Astrocyte (in vitro differentiated cells and primary cell): Measurements from ENCODE around the gene IGFBPL1. TPM values are rescaled to one million over a fixed set of nuclear protein-coding genes. Genes with fewer than 3 reads are reported as not detected.

Experiments
- DNase-seq: peaks from one replicate; pipeline ENCODE4 v3.0.0-alpha.2; 2010; ENCODE audit warnings: low read depth
- FAIRE-seq: peaks from 2 replicates; lab custom pipeline; 2011; peaks lifted over from hg19 to GRCh38; lab: Jason Lieb, UNC
- H2AFZ ChIP-seq: 2 replicates; pipeline ENCODE4 v1.6.0; 2012; ENCODE audit warnings: low read depth, low read length, inconsistent platforms
- H3K27ac ChIP-seq: 2 replicates; pipeline ENCODE4 v1.5.1; 2011; ENCODE audit warnings: low read depth, low read length, inconsistent platforms
- H3K27me3 ChIP-seq: 2 replicates; pipeline ENCODE4 v1.6.0; 2011; ENCODE audit warnings: low read length, inconsistent platforms; ENCODE audit not compliant: insufficient read depth
- H3K36me3 ChIP-seq: 2 replicates; pipeline ENCODE4 v1.5.1; 2011; ENCODE audit warnings: low read length, inconsistent platforms; ENCODE audit not compliant: insufficient read depth
- H3K4me1 ChIP-seq: 2 replicates; pipeline ENCODE4 v1.5.1; 2011; ENCODE audit warnings: low read length, inconsistent platforms; ENCODE audit not compliant: insufficient read depth
- H3K4me2 ChIP-seq: 2 replicates; pipeline ENCODE4 v1.6.0; 2012; ENCODE audit warnings: low read length, inconsistent platforms
- H3K4me3 ChIP-seq: 2 replicates; pipeline ENCODE4 v1.5.1; 2011; ENCODE audit warnings: low read depth, mild to moderate bottlenecking, low read length, inconsistent platforms; ENCODE audit not compliant: insufficient read depth
- H3K79me2 ChIP-seq: 2 replicates; pipeline ENCODE4 v1.6.0; 2012; ENCODE audit warnings: mild to moderate bottlenecking, low read length, inconsistent platforms; ENCODE audit not compliant: insufficient read depth
- H3K9ac ChIP-seq: 2 replicates; pipeline ENCODE4 v1.6.0; 2012; ENCODE audit warnings: mild to moderate bottlenecking, low read length, inconsistent platforms
- H3K9me3 ChIP-seq: 2 replicates; pipeline ENCODE4 v1.5.1; 2012; ENCODE audit warnings: low read depth, mild to moderate bottlenecking, low read length, inconsistent platforms; ENCODE audit not compliant: insufficient read depth
- H4K20me1 ChIP-seq: 2 replicates; pipeline ENCODE4 v1.6.0; 2012; ENCODE audit warnings: low read length, inconsistent platforms; ENCODE audit not compliant: insufficient read depth
- H3K27ac Mint-ChIP-seq: one replicate; pipeline ENCODE4 v1.8.0; 2021; ENCODE audit warnings: mild to moderate bottlenecking, mixed read lengths; ENCODE audit not compliant: unreplicated experiment
- H3K27me3 Mint-ChIP-seq: one replicate; pipeline ENCODE4 v1.8.0; 2021; ENCODE audit warnings: low read depth, mixed read lengths; ENCODE audit not compliant: unreplicated experiment
- H3K36me3 Mint-ChIP-seq: one replicate; pipeline ENCODE4 v1.8.0; 2021; ENCODE audit warnings: low read depth, mixed read lengths; ENCODE audit not compliant: unreplicated experiment
- H3K4me1 Mint-ChIP-seq: one replicate; pipeline ENCODE4 v1.8.0; 2021; ENCODE audit warnings: low read depth, mixed read lengths; ENCODE audit not compliant: unreplicated experiment
- H3K4me3 Mint-ChIP-seq: one replicate; pipeline ENCODE4 v1.8.0; 2021; ENCODE audit warnings: mild to moderate bottlenecking, moderate library complexity, mixed read lengths; ENCODE audit not compliant: unreplicated experiment
- H3K9me3 Mint-ChIP-seq: one replicate; pipeline ENCODE4 v1.8.0; 2021; ENCODE audit warnings: mild to moderate bottlenecking, mixed read lengths; ENCODE audit not compliant: unreplicated experiment
- CTCF ChIP-seq: IDR thresholded peaks from 2 replicates; pipeline ENCODE4 v1.5.1; 2011; ENCODE audit warnings: low read depth, mild to moderate bottlenecking, inconsistent platforms, low read length, moderate library complexity; ENCODE audit not compliant: insufficient read depth
- EZH2 ChIP-seq: IDR thresholded peaks from 2 replicates; pipeline ENCODE4 v1.6.1; 2012; ENCODE audit warnings: mild to moderate bottlenecking, low read length, inconsistent platforms; ENCODE audit not compliant: insufficient read depth
- total RNA-seq: library from RNA; stranded (reverse); gene quantifications from 2 replicates; pipeline ENCODE4 v1.2.1, GENCODE V29; 2021

IGFBPL1 gene
- total RNA-seq, 1 donor from 2014 or later, result 11.0 TPM

DNA sequence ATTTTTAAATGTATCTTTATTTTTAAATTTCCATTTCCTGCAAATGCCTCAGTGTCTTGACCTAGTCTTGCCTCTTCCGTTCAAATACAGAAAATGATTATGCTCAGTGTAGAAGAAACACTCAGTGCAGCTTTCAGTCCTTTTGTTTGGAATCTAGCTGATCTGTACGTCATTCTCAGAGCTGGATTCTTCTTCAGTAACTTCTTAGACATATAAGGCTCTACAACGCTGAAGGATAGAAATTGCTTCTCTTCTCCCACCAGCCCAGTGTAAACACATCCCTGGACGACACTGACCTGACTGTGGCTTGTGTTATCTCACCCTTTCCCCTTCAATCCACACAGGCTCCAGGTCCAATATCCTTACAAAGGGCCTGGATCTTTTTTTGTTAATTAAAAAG, 34.9 kb downstream of the IGFBPL1 start:
- peaks cover 5% of the 10 kb centered on the region for H3K9me3 ChIP-seq
- FAIRE-seq, result no peak
- H3K4me3 ChIP-seq, result no peak overlapping the region
- peaks cover under 1% of the 10 kb centered on the region for H4K20me1 ChIP-seq
- no peaks in the 10 kb centered on the region for H3K36me3 ChIP-seq
- no peak overlapping the region for H2AFZ ChIP-seq
- TF ChIP-seq CTCF, result no peak
- TF ChIP-seq EZH2, result no peak
- peaks cover 2% of the 10 kb centered on the region for H3K36me3 Mint-ChIP-seq
- no peaks in the 10 kb centered on the region for H3K27me3 ChIP-seq
- H3K27ac ChIP-seq, result no peak overlapping the region
- H3K79me2 ChIP-seq, result peaks cover 18% of the 10 kb centered on the region
- peaks cover 40% of the 10 kb centered on the region for H3K4me1 Mint-ChIP-seq
- no peak overlapping the region for H3K4me2 ChIP-seq
- peaks cover 12% of the 10 kb centered on the region for H3K4me1 ChIP-seq
- no peak overlapping the region for H3K9ac ChIP-seq
- H3K27ac Mint-ChIP-seq, result peak overlapping the region; percentile 76
- H3K4me3 Mint-ChIP-seq, result no peak overlapping the region
- peaks cover 7% of the 10 kb centered on the region for H3K9me3 Mint-ChIP-seq
- H3K27me3 Mint-ChIP-seq, result no peaks in the 10 kb centered on the region
- peak; percentile 64 for DNase-seq

GRCh38 chr9:38388283-38389223, 35.7 kb downstream of the IGFBPL1 start:
- TF ChIP-seq EZH2 (no peak), CTCF (no peak)
- H2AFZ ChIP-seq, result no peak overlapping the region
- FAIRE-seq, result no peak
- Mint-ChIP-seq H3K4me3 (no peak overlapping the region), H3K27ac (peak overlapping the region; percentile 76), H3K27me3 (no peaks in the 10 kb centered on the region), H3K36me3 (peaks cover 1% of the 10 kb centered on the region), H3K9me3 (peaks cover 9% of the 10 kb centered on the region), H3K4me1 (peaks cover 35% of the 10 kb centered on the region)
- H3K9me3 ChIP-seq, result peaks cover 5% of the 10 kb centered on the region
- peaks cover 15% of the 10 kb centered on the region for H3K4me1 ChIP-seq
- peak; percentile 53 for DNase-seq
- no peak overlapping the region for H3K27ac ChIP-seq
- H3K27me3 ChIP-seq, result no peaks in the 10 kb centered on the region
- H4K20me1 ChIP-seq, result no peaks in the 10 kb centered on the region
- H3K79me2 ChIP-seq, result peaks cover 11% of the 10 kb centered on the region
- H3K4me3 ChIP-seq, result no peak overlapping the region
- no peak overlapping the region for H3K9ac ChIP-seq
- no peaks in the 10 kb centered on the region for H3K36me3 ChIP-seq
- peak overlapping the region; percentile 6 for H3K4me2 ChIP-seq

DNA sequence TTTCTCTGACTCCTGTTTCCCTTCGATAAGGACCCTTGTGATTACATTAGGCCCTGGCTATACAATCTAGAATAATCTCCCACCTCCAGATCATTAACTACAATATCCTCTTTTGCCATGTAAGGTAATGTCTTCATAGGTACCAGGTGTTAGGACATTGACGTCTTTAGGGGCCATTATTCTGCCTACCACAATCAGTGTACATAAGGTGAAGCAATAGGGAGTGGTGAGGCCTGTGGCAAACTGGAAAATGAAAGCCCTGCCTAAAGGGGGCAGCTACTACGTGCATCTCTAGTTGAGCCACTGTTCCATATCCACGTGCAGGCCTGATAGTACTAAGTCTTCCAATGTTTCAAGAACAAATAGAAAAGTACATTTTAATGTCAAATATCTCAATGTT, 36.5 kb downstream of the IGFBPL1 start:
- Histone ChIP-seq H2AFZ (no peak overlapping the region), H3K27ac (no peak overlapping the region), H3K79me2 (peaks cover 3% of the 10 kb centered on the region), H3K9me3 (peaks cover 5% of the 10 kb centered on the region), H3K4me3 (no peak overlapping the region), H4K20me1 (no peaks in the 10 kb centered on the region), H3K36me3 (no peaks in the 10 kb centered on the region), H3K27me3 (no peaks in the 10 kb centered on the region), H3K9ac (no peak overlapping the region), H3K4me1 (peaks cover 14% of the 10 kb centered on the region), H3K4me2 (no peak overlapping the region)
- DNase-seq, result no peak
- Mint-ChIP-seq H3K27me3 (no peaks in the 10 kb centered on the region), H3K36me3 (no peaks in the 10 kb centered on the region), H3K4me1 (peaks cover 39% of the 10 kb centered on the region), H3K27ac (peak overlapping the region; percentile 37), H3K4me3 (no peak overlapping the region), H3K9me3 (peaks cover 9% of the 10 kb centered on the region)
- FAIRE-seq, result no peak
- TF ChIP-seq CTCF (no peak), EZH2 (no peak)
